ENCODE measurements around the gene ADPRS.

DNA sequence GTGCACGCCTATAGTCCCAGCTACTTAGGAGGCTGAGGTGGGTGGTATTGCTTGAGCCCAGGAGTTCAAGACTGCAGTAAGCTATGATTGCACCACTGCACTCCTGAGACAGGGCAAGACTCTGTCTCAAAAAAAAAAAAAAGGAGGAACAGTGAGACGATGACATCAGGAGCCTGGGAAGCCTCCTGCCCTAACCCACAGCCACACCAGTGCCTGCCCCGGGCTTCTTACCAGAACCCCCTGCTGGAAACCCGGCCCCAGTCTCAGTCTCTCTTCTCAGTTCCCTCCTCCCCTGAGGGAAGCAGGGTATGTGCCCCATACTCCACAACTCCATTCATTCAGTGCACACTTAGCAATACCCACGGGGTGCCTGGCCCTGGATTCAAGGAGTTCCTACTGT lies 27.2 kb downstream of the ADPRS start:
- TF ChIP-seq POLR2A (IDR thresholded peaks at IDR 0.05; ENCODE audit: low read depth, low read length), result no peak
- TF ChIP-seq, protein P1, sequence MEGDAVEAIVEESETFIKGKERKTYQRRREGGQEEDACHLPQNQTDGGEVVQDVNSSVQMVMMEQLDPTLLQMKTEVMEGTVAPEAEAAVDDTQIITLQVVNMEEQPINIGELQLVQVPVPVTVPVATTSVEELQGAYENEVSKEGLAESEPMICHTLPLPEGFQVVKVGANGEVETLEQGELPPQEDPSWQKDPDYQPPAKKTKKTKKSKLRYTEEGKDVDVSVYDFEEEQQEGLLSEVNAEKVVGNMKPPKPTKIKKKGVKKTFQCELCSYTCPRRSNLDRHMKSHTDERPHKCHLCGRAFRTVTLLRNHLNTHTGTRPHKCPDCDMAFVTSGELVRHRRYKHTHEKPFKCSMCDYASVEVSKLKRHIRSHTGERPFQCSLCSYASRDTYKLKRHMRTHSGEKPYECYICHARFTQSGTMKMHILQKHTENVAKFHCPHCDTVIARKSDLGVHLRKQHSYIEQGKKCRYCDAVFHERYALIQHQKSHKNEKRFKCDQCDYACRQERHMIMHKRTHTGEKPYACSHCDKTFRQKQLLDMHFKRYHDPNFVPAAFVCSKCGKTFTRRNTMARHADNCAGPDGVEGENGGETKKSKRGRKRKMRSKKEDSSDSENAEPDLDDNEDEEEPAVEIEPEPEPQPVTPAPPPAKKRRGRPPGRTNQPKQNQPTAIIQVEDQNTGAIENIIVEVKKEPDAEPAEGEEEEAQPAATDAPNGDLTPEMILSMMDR (IDR thresholded peaks at IDR 0.05; ENCODE audit: extremely low read depth in 1 of 2, insufficient read depth in 1 of 2, low read depth in 1 of 2, low read length in 2 of 2), result no peak
- TF ChIP-seq FOS (IDR thresholded peaks at IDR 0.05; ENCODE audit: borderline replicate concordance, insufficient read depth, low read length), result no peak
- no peak for TF ChIP-seq POLR2AphosphoS5 (IDR thresholded peaks at IDR 0.05; ENCODE audit: insufficient read depth, low read depth, low read length)
- TF ChIP-seq MYC (IDR thresholded peaks at IDR 0.05; ENCODE audit: low read depth, low read length), result no peak

Measured in endothelial cell of umbilical vein (primary cell).